HCT116 (cell line): ENCODE measurements around the gene GSTM3. TPM values are rescaled to one million over a fixed set of nuclear protein-coding genes. Genes with fewer than 3 reads are reported as not detected.

Experiments used
- ATAC-seq: fragments of 200-7000 bp; cut with Tn5 transposase; 2 replicates; pipeline ENCODE4 v1.9.1; 2020; ENCODE audit warnings: mild to moderate bottlenecking, moderate library complexity
- BruUV-seq: library from RNA; stranded (reverse); fragments of 400-500 nt; replicated peaks from 2 replicates; lab custom pipeline; 2021; lab: Mats Ljungman, UMichigan
- CTCF ChIA-PET: fragments of 300-600 bp; sonication (Branson Sonifier 250); formaldehyde crosslinking; loops from one replicate; lab custom pipeline; 2021; ENCODE audit warnings: antibody characterized with exemption; lab: Charles Lee
- POLR2A ChIA-PET: fragments of 300-600, 350-600 bp; sonication (Branson Sonifier 250); formaldehyde crosslinking; loops from one replicate; lab custom pipeline; 2021; ENCODE audit warnings: antibody characterized with exemption; lab: Charles Lee
- RAD21 ChIA-PET, 2 experiments: fragments of 300-600 bp; sonication (Branson Sonifier 250); formaldehyde crosslinking; loops; one replicate each; lab custom pipeline; 2023; ENCODE audit warnings: low total read pairs in 2 of 2; ENCODE audit not compliant: uncharacterized antibody in 2 of 2, unreplicated experiment in 2 of 2, low non-redundant PET in 1 of 2; lab: Charles Lee
- DNase-seq: peaks from one replicate; pipeline ENCODE4 v3.0.0-alpha.2; 2010; ENCODE audit warnings: low read depth, low spot score
- H2AFZ ChIP-seq: fragments of 200-600 bp; shearing (Covaris generic), sonication (generic); 2 replicates; pipeline ENCODE4 v1.6.1; 2017; ENCODE audit warnings: low read depth, mixed run types, mixed read lengths, antibody characterized with exemption, low read length; ENCODE audit not compliant: poor library complexity, severe bottlenecking
- H3K27ac ChIP-seq: 2 replicates; pipeline ENCODE4 v1.5.1; 2012; ENCODE audit warnings: low read depth, low read length
- H3K27me3 ChIP-seq: fragments of 200-600 bp; sonication (generic); 2 replicates; pipeline ENCODE4 v1.6.1; 2016; ENCODE audit warnings: mixed run types, low read length, mixed read lengths; ENCODE audit not compliant: insufficient read depth
- H3K36me3 ChIP-seq, 2 experiments: fragments of 200-500 bp in 1 of 2; fragments of 200-600 bp in 1 of 2; sonication (Bioruptor generic) in 1 of 2; sonication (generic) in 1 of 2; 2 replicates each; pipeline versions ENCODE4 v1.5.1 to v1.6.1; 2014 to 2016; ENCODE audit warnings: low read length in 2 of 2, inconsistent platforms in 1 of 2, mixed read lengths in 1 of 2, mixed run types in 1 of 2; ENCODE audit not compliant: insufficient read depth in 2 of 2, control insufficient read depth in 1 of 2
- H3K4me1 ChIP-seq, 2 experiments: fragments of 200-600 bp in 1 of 2; sonication (generic) in 1 of 2; 2 replicates each; pipeline versions ENCODE4 v1.5.1 to v1.6.1; 2012 to 2017; ENCODE audit warnings: low read length in 2 of 2, inconsistent platforms in 1 of 2, mild to moderate bottlenecking in 1 of 2, mixed read lengths in 1 of 2, mixed run types in 1 of 2, moderate library complexity in 1 of 2; ENCODE audit not compliant: insufficient read depth in 2 of 2, control insufficient read depth in 1 of 2
- H3K4me2 ChIP-seq: fragments of 200-600 bp; sonication (generic); 2 replicates; pipeline ENCODE4 v1.6.1; 2017; ENCODE audit warnings: mixed run types, low read length, mixed read lengths
- H3K4me3 ChIP-seq, 2 experiments: fragments of 200-600 bp in 1 of 2; sonication (generic) in 1 of 2; replicated peaks in 1 of 2; 2 replicates each; pipeline ENCODE4 v1.5.1; 2011 to 2016; ENCODE audit warnings: low read length in 2 of 2, control low read depth in 1 of 2, low read depth in 1 of 2, mild to moderate bottlenecking in 1 of 2, mixed read lengths in 1 of 2, mixed run types in 1 of 2
- H3K79me2 ChIP-seq: fragments of 200-600 bp; sonication (generic); 2 replicates; pipeline ENCODE4 v1.6.1; 2017; ENCODE audit warnings: mild to moderate bottlenecking, mixed run types, low read length, moderate library complexity, mixed read lengths; ENCODE audit not compliant: insufficient read depth
- H3K9ac ChIP-seq: fragments of 200-600 bp; sonication (generic); 2 replicates; pipeline ENCODE4 v1.6.1; 2016; ENCODE audit warnings: low read length, mixed read lengths
- H3K9me2 ChIP-seq: fragments of 200-600 bp; sonication (generic), shearing (Covaris generic); 2 replicates; pipeline ENCODE4 v1.6.1; 2017; ENCODE audit warnings: mixed run types, mild to moderate bottlenecking, moderate library complexity; ENCODE audit not compliant: insufficient read depth
- H3K9me3 ChIP-seq, 2 experiments: fragments of 200-500 bp in 1 of 2; fragments of 200-600 bp in 1 of 2; sonication (Bioruptor generic) in 1 of 2; sonication (generic) in 1 of 2; 2 replicates each; pipeline ENCODE4 v1.6.1; 2014 to 2017; ENCODE audit warnings: low read length in 2 of 2, mixed read lengths in 2 of 2, inconsistent platforms in 1 of 2, low read depth in 1 of 2, mild to moderate bottlenecking in 1 of 2, mixed run types in 1 of 2, moderate library complexity in 1 of 2; ENCODE audit not compliant: control insufficient read depth in 1 of 2, insufficient read depth in 1 of 2
- H4K20me1 ChIP-seq: fragments of 200-600 bp; sonication (generic), shearing (Covaris generic); 2 replicates; pipeline ENCODE4 v1.6.1; 2017; ENCODE audit warnings: mixed run types, mild to moderate bottlenecking, moderate library complexity; ENCODE audit not compliant: insufficient read depth
- ATF3 ChIP-seq: IDR thresholded peaks from 2 replicates; pipeline ENCODE4 v1.6.1; 2012
- CBX3 ChIP-seq: IDR thresholded peaks from 2 replicates; pipeline ENCODE4 v1.6.1; 2012; ENCODE audit warnings: low read depth
- CEBPB ChIP-seq: IDR thresholded peaks from 2 replicates; pipeline ENCODE4 v1.6.1; 2012; ENCODE audit warnings: low read depth
- EGR1 ChIP-seq: IDR thresholded peaks from 2 replicates; pipeline ENCODE4 v1.6.1; 2012; ENCODE audit warnings: low read depth
- EZH2 ChIP-seq: fragments of 200-600 bp; sonication (generic); IDR thresholded peaks from 2 replicates; pipeline ENCODE4 v1.6.1; 2017; ENCODE audit warnings: antibody characterized with exemption, mixed run types
- EZH2phosphoT487 ChIP-seq: fragments of 200-600 bp; IDR thresholded peaks from 2 replicates; pipeline ENCODE4 v1.6.1; 2018; ENCODE audit warnings: antibody characterized with exemption, borderline replicate concordance
- FOSL1 ChIP-seq: IDR thresholded peaks from 2 replicates; pipeline ENCODE4 v1.6.1; 2012; ENCODE audit warnings: low read depth
- POLR2A ChIP-seq: IDR thresholded peaks from 2 replicates; pipeline ENCODE4 v1.7.0; 2011; ENCODE audit warnings: borderline replicate concordance; ENCODE audit not compliant: insufficient read depth, insufficient read length; ENCODE audit errors: extremely low read depth
- POLR2AphosphoS5 ChIP-seq: IDR thresholded peaks from 2 replicates; pipeline ENCODE4 v1.6.1; 2011; ENCODE audit warnings: mild to moderate bottlenecking, low read depth, low read length, moderate library complexity
- RAD21 ChIP-seq: IDR thresholded peaks from 2 replicates; pipeline ENCODE4 v1.6.1; 2012; ENCODE audit warnings: low read depth, mild to moderate bottlenecking
- REST ChIP-seq: IDR thresholded peaks from 2 replicates; pipeline ENCODE4 v1.6.1; 2012; ENCODE audit warnings: low read depth
- SIN3A ChIP-seq: IDR thresholded peaks from 2 replicates; pipeline ENCODE4 v1.6.1; 2012; ENCODE audit warnings: low read depth
- TCF7L2 ChIP-seq: IDR thresholded peaks from 2 replicates; pipeline ENCODE4 v1.7.0; 2011; ENCODE audit warnings: borderline replicate concordance, inconsistent platforms; ENCODE audit not compliant: insufficient read depth, insufficient read length; ENCODE audit errors: extremely low read depth
- YY1 ChIP-seq: IDR thresholded peaks from 2 replicates; pipeline ENCODE4 v1.6.1; 2011; ENCODE audit warnings: low read length, low read depth, moderate library complexity, mild to moderate bottlenecking; ENCODE audit not compliant: insufficient replicate concordance; ENCODE audit errors: extremely low read depth
- ZNF274 ChIP-seq: fragments of 200-500 bp; sonication (Bioruptor generic); IDR thresholded peaks from 2 replicates; pipeline ENCODE4 v1.6.1; 2014; ENCODE audit warnings: mild to moderate bottlenecking, low read depth, low read length, inconsistent platforms
- intact Hi-C: fragments of 100-400 bp; cut with micrococcal nuclease; formaldehyde crosslinking; loops from 2 replicates; pipeline ENCODE4 v1.10.0; 2022
- total RNA-seq: library from RNA; stranded (reverse); gene quantifications from one replicate; pipeline ENCODE4 v1.2.1, GENCODE V29; 2021; ENCODE audit not compliant: unreplicated experiment

Gene GSTM3
- total RNA-seq, 1 experiment from 2014 or later: 0.39 TPM

- H4K20me1 ChIP-seq: no peaks in the 10 kb centered on the region
- H3K9me3 ChIP-seq: no peaks in the 10 kb centered on the region
- no peaks in the 10 kb centered on the region for H3K27me3 ChIP-seq
- H3K4me2 ChIP-seq: no peak overlapping the region
- DNase-seq: no peak
- no peaks in the 10 kb centered on the region for H3K79me2 ChIP-seq
- ChIA-PET RAD21 (no interaction called here), POLR2A (no interaction called here), CTCF (no interaction called here)
- H3K4me1 ChIP-seq: peaks cover 0 to 14% of the 10 kb centered on the region in 2 experiments; a peak in 2 of 4 replicates
- no TSS peak for BruUV-seq
- no peaks in the 10 kb centered on the region for H3K36me3 ChIP-seq
- H3K9ac ChIP-seq: no peak overlapping the region
- H2AFZ ChIP-seq: no peak overlapping the region
- no peak overlapping the region for H3K4me3 ChIP-seq
- no peak overlapping the region for H3K27ac ChIP-seq
- TF ChIP-seq POLR2AphosphoS5: no peak
- TF ChIP-seq TCF7L2: no peak
- TF ChIP-seq EGR1: no peak
- no peak for TF ChIP-seq CBX3
- no peak for TF ChIP-seq FOSL1
- TF ChIP-seq EZH2phosphoT487: no peak
- TF ChIP-seq SIN3A: no peak
- no peak for TF ChIP-seq ATF3
- TF ChIP-seq, all 23 proteins: peak for 0
- intact Hi-C loops: loop anchor here (5.0 kb wide), 1 partner anchor 266 kb away; the partner anchor contains the start of gene AHCYL1
- ATAC-seq: no peak
- H3K9me2 ChIP-seq: no peaks in the 10 kb centered on the region
Observed at GRCh38 chr1:109716570-109717090, 24.2 kb downstream of the GSTM3 start.

GRCh38 chr1:109716121-109716520 is 24.7 kb downstream of the GSTM3 start:
- Histone ChIP-seq H3K9me3 (no peaks in the 10 kb centered on the region), H3K4me3 (no peak overlapping the region), H4K20me1 (no peaks in the 10 kb centered on the region), H3K27me3 (no peaks in the 10 kb centered on the region), H3K79me2 (no peaks in the 10 kb centered on the region), H2AFZ (no peak overlapping the region), H3K9me2 (no peaks in the 10 kb centered on the region), H3K36me3 (no peaks in the 10 kb centered on the region), H3K27ac (no peak overlapping the region), H3K9ac (no peak overlapping the region), H3K4me2 (no peak overlapping the region), H3K4me1 (peaks cover 0 to 14% of the 10 kb centered on the region in 2 experiments; a peak in 2 of 4 replicates)
- ATAC-seq: no peak
- BruUV-seq: no TSS peak
- POLR2A ChIA-PET: no interaction called here
- intact Hi-C loops: loop anchor here (5.0 kb wide), 1 partner anchor 266 kb away; the partner anchor contains the start of gene AHCYL1
- no peak for DNase-seq
- TF ChIP-seq RAD21 (no peak), FOSL1 (no peak), YY1 (no peak), EZH2phosphoT487 (no peak), SIN3A (no peak), ZNF274 (no peak), REST (no peak), CEBPB (no peak), EZH2 (no peak), POLR2A (no peak), EGR1 (no peak)
- RAD21 ChIA-PET: no interaction called here
- CTCF ChIA-PET: no interaction called here
